ENCODE results near the gene PLP2.

Gene PLP2

GRCh38 chrX:49163555-49164419 lies 7.9 kb upstream of the PLP2 start:
- DNase-seq (ENCODE audit: extremely low spot score): peak; percentile 78
- POLR2A ChIA-PET: interaction anchor here (0.6 to 1.3 kb wide), 5 partner anchors 8 to 27 kb away, joined by 3 to 4 read pairs (median 3); no protein-coding TSS in a partner anchor
- TF ChIP-seq PKNOX1 (IDR thresholded peaks at IDR 0.05): peak; percentile 92
- no peak for TF ChIP-seq L3MBTL2 (conservative IDR thresholded peaks at IDR 0.05)
- TF ChIP-seq NFRKB (IDR thresholded peaks at IDR 0.05): no peak
- CTCF ChIA-PET: interaction anchor here (0.6 to 1.6 kb wide), 2 partner anchors 9 to 27 kb away, joined by 3 read pairs; no protein-coding TSS in a partner anchor

- CTCF ChIA-PET: interaction anchor here (1.6 kb wide), 1 partner anchor 26 kb away, joined by 3 read pairs; no protein-coding TSS in a partner anchor
- TF ChIP-seq FOXK2 (IDR thresholded peaks at IDR 0.05): no peak
- TF ChIP-seq NFRKB (IDR thresholded peaks at IDR 0.05): no peak
- TF ChIP-seq ARNT (IDR thresholded peaks at IDR 0.05): no peak
- no peak for TF ChIP-seq SUZ12 (IDR thresholded peaks at IDR 0.05)
- no peak for TF ChIP-seq SP1 (IDR thresholded peaks at IDR 0.05)
- no peak for TF ChIP-seq HDGF (IDR thresholded peaks at IDR 0.05; ENCODE audit: borderline replicate concordance)
- no peak for TF ChIP-seq CTBP1 (IDR thresholded peaks at IDR 0.05; ENCODE audit: borderline replicate concordance)
- no peak for TF ChIP-seq ELF4 (IDR thresholded peaks at IDR 0.05)
- TF ChIP-seq FOXM1 (IDR thresholded peaks at IDR 0.05; ENCODE audit: borderline replicate concordance): no peak
- TF ChIP-seq LEF1 (IDR thresholded peaks at IDR 0.05; ENCODE audit: borderline replicate concordance): no peak
- no peak for TF ChIP-seq TARDBP (IDR thresholded peaks at IDR 0.05)
- no peak for TF ChIP-seq ZNF384 (IDR thresholded peaks at IDR 0.05)
- TF ChIP-seq BHLHE40 (IDR thresholded peaks at IDR 0.05; ENCODE audit: borderline replicate concordance): no peak
- DNase-seq (ENCODE audit: extremely low spot score): no peak
- POLR2A ChIA-PET: interaction anchor here (0.6 to 1.3 kb wide), 3 partner anchors 9 to 22 kb away, joined by 3 to 4 read pairs (median 3); no protein-coding TSS in a partner anchor
Measured at GRCh38 chrX:49164589-49165360, 6.9 kb upstream of the PLP2 start.

- ChIA-PET POLR2A (interaction anchor here (0.6 to 2.8 kb wide), 6 partner anchors 7 to 34 kb away, joined by 3 to 18 read pairs (median 4); partner anchors contain the start of gene SYP), CTCF (interaction anchor here (0.9 to 1.2 kb wide), 2 partner anchors 11 to 27 kb away, joined by 3 read pairs; no protein-coding TSS in a partner anchor)
- TF ChIP-seq FOXA1 (IDR thresholded peaks at IDR 0.05): no peak
- peak; percentile 82 for TF ChIP-seq L3MBTL2 (conservative IDR thresholded peaks at IDR 0.05)
- TF ChIP-seq PKNOX1 (IDR thresholded peaks at IDR 0.05): no peak
- no peak for TF ChIP-seq CTBP1 (IDR thresholded peaks at IDR 0.05; ENCODE audit: borderline replicate concordance)
- TF ChIP-seq FOXM1 (IDR thresholded peaks at IDR 0.05; ENCODE audit: borderline replicate concordance): no peak
- peak; percentile 39 for DNase-seq (ENCODE audit: extremely low spot score)
Measured at GRCh38 chrX:49165901-49166881, 5.5 kb upstream of the PLP2 start.

- DNase-seq (ENCODE audit: extremely low spot score): no peak
- TF ChIP-seq L3MBTL2 (conservative IDR thresholded peaks at IDR 0.05): 0 out of 2 replicates have a peak, but pooled peaks have one; percentile 4
- no peak for TF ChIP-seq TARDBP (IDR thresholded peaks at IDR 0.05)
- CTCF ChIA-PET: interaction anchor here (0.9 to 1.2 kb wide), 3 partner anchors 11 to 26 kb away, joined by 3 to 7 read pairs (median 3); no protein-coding TSS in a partner anchor
- POLR2A ChIA-PET: interaction anchor here (0.9 to 2.8 kb wide), 4 partner anchors 8 to 33 kb away, joined by 3 to 18 read pairs (median 8); partner anchors contain the start of gene SYP
Measured at GRCh38 chrX:49166914-49167739, 4.6 kb upstream of the PLP2 start.

- CTCF ChIA-PET: interaction anchor here (0.9 kb wide), 1 partner anchor 25 kb away, joined by 7 read pairs; no protein-coding TSS in a partner anchor
- DNase-seq (ENCODE audit: extremely low spot score): no peak
- POLR2A ChIA-PET: interaction anchor here (1.6 to 2.8 kb wide), 3 partner anchors 9 to 17 kb away, joined by 4 to 18 read pairs (median 11); no protein-coding TSS in a partner anchor
- TF ChIP-seq FOXM1 (IDR thresholded peaks at IDR 0.05; ENCODE audit: borderline replicate concordance) (no peak), FOXA1 (IDR thresholded peaks at IDR 0.05) (no peak), BHLHE40 (IDR thresholded peaks at IDR 0.05; ENCODE audit: borderline replicate concordance) (no peak), LEF1 (IDR thresholded peaks at IDR 0.05; ENCODE audit: borderline replicate concordance) (no peak)
Measured at GRCh38 chrX:49167740-49168108, 4.0 kb upstream of the PLP2 start.
